HepG2 (cell line): ENCODE data around the gene SEC63. TPM values are rescaled to one million over a fixed set of nuclear protein-coding genes. Genes with fewer than 3 reads are reported as not detected.

ENCODE experiments used
- ATAC-seq: fragments of 200-7000 bp; cut with Tn5 transposase; 3 replicates; pipeline ENCODE4 v1.9.1; 2020; ENCODE audit warnings: mild to moderate bottlenecking, moderate library complexity
- BruUV-seq: library from RNA; stranded (reverse); fragments of 400-500 nt; replicated peaks from 2 replicates; lab custom pipeline; 2021; lab: Mats Ljungman, UMichigan
- CTCF ChIA-PET: fragments of 300-600 bp; formaldehyde crosslinking; extraction: SDS; loops from one replicate; lab custom pipeline; 2021; ENCODE audit warnings: low total read pairs, inconsistent platforms, low intra/inter-chr PET ratio; lab: Yijun Ruan, JAX
- POLR2A ChIA-PET: fragments of 350-600 bp; sonication (Branson Sonifier 250); formaldehyde crosslinking; loops from one replicate; lab custom pipeline; 2020; ENCODE audit warnings: antibody characterized with exemption, inconsistent platforms; lab: Yijun Ruan, JAX
- DNase-seq: peaks from one replicate; pipeline ENCODE4 v3.0.0-alpha.2; 2015; ENCODE audit warnings: low spot score
- FAIRE-seq: peaks from 3 replicates; lab custom pipeline; 2011; peaks lifted over from hg19 to GRCh38; lab: Jason Lieb, UNC
- H2AFZ ChIP-seq: one replicate; pipeline ENCODE4 v1.6.1; 2011; ENCODE audit warnings: low read length, inconsistent platforms
- H3K27ac ChIP-seq: fragments of 300-600 bp; 3 replicates; pipeline ENCODE4 v1.8.0; 2011; ENCODE audit warnings: mixed run types, mild to moderate bottlenecking, mixed read lengths, low read length, inconsistent platforms; ENCODE audit not compliant: insufficient read depth; ENCODE audit errors: extremely low read length
- H3K27me3 ChIP-seq, 2 experiments: fragments of 200-600 bp in 1 of 2; 2 replicates in 1 of 2; 3 replicates in 1 of 2; pipeline versions ENCODE4 v1.6.0 to v1.8.0; 2011; ENCODE audit warnings: low read length in 2 of 2, mild to moderate bottlenecking in 2 of 2, moderate library complexity in 2 of 2, inconsistent platforms in 1 of 2; ENCODE audit not compliant: insufficient read depth in 2 of 2, control insufficient read depth in 1 of 2
- H3K36me3 ChIP-seq, 2 experiments: fragments of 200-600 bp in 1 of 2; replicated peaks in 1 of 2; 2 replicates in 1 of 2; 3 replicates in 1 of 2; pipeline versions ENCODE4 v1.5.1 to v1.8.0; 2011; ENCODE audit warnings: low read length in 2 of 2, inconsistent platforms in 1 of 2; ENCODE audit not compliant: insufficient read depth in 2 of 2, control insufficient read depth in 1 of 2
- H3K4me1 ChIP-seq: 2 replicates; pipeline ENCODE4 v1.5.1; 2012; ENCODE audit warnings: low read length, inconsistent platforms; ENCODE audit not compliant: insufficient read depth
- H3K4me2 ChIP-seq: 2 replicates; pipeline ENCODE4 v1.6.0; 2011; ENCODE audit warnings: low read depth, low read length, inconsistent platforms
- H3K4me3 ChIP-seq, 3 experiments: fragments of 200-600 bp in 1 of 3; sonication (generic), shearing (Covaris generic) in 1 of 3; replicated peaks in 1 of 3; 2 replicates each; pipeline ENCODE4 v1.5.1; 2011 to 2016; ENCODE audit warnings: low read length in 3 of 3, inconsistent platforms in 2 of 3, low read depth in 2 of 3, mild to moderate bottlenecking in 2 of 3, control low read depth in 1 of 3, mixed read lengths in 1 of 3; ENCODE audit not compliant: insufficient read depth in 1 of 3
- H3K79me2 ChIP-seq: one replicate; pipeline ENCODE4 v1.6.1; 2011; ENCODE audit warnings: low read length, inconsistent platforms; ENCODE audit not compliant: insufficient read depth
- H3K9ac ChIP-seq: 2 replicates; pipeline ENCODE4 v1.6.0; 2011; ENCODE audit warnings: mild to moderate bottlenecking, low read depth, low read length, inconsistent platforms; ENCODE audit not compliant: insufficient read depth
- H3K9me3 ChIP-seq: 2 replicates; pipeline ENCODE4 v1.5.1; 2012; ENCODE audit warnings: mild to moderate bottlenecking, low read length
- H4K20me1 ChIP-seq: 2 replicates; pipeline ENCODE4 v1.6.0; 2011; ENCODE audit warnings: inconsistent platforms, mild to moderate bottlenecking, low read length, moderate library complexity; ENCODE audit not compliant: insufficient read depth
- JARID2 ChIP-seq: sonication (generic); formaldehyde crosslinking; IDR thresholded peaks from 2 replicates; pipeline ENCODE4 v1.8.1; 2023; ENCODE audit warnings: missing genetic modification reagents, inconsistent platforms; ENCODE audit not compliant: insufficient replicate concordance
- MEF2D ChIP-seq: sonication (generic); formaldehyde crosslinking; IDR thresholded peaks from 2 replicates; pipeline ENCODE4 v1.5.1; 2020; ENCODE audit warnings: mild to moderate bottlenecking, missing genetic modification reagents
- NFE2L2 ChIP-seq: fragments of 150-350 bp; IDR thresholded peaks from 2 replicates; pipeline ENCODE4 v1.6.1; 2014; ENCODE audit warnings: low read length
- PPARG ChIP-seq: conservative IDR thresholded peaks from 2 replicates; pipeline ENCODE4 v1.6.1; 2016; ENCODE audit warnings: missing biosample characterization, missing genetic modification reagents
- SALL2 ChIP-seq: sonication (generic); formaldehyde crosslinking; IDR thresholded peaks from 2 replicates; pipeline ENCODE4 v1.8.1; 2023; ENCODE audit warnings: mild to moderate bottlenecking, missing genetic modification reagents, inconsistent platforms
- SMAD1 ChIP-seq: sonication (generic); formaldehyde crosslinking; IDR thresholded peaks from 2 replicates; pipeline ENCODE4 v1.4.0; 2020; ENCODE audit warnings: missing genetic modification reagents, low read depth, mild to moderate bottlenecking, borderline replicate concordance
- SMC3 ChIP-seq: IDR thresholded peaks from 2 replicates; pipeline ENCODE4 v1.6.1; 2011; ENCODE audit warnings: low read length, improper control_type of control experiment
- TBP ChIP-seq: sonication (generic); formaldehyde crosslinking; IDR thresholded peaks from 2 replicates; pipeline ENCODE4 v1.5.0; 2020; ENCODE audit warnings: missing genetic modification reagents
- ZFP82 ChIP-seq: sonication (generic); formaldehyde crosslinking; IDR thresholded peaks from 2 replicates; pipeline ENCODE4 v1.5.1; 2020; ENCODE audit warnings: mild to moderate bottlenecking, missing genetic modification reagents, borderline replicate concordance
- ZNF282 ChIP-seq: fragments of 450-650 bp; IDR thresholded peaks from 2 replicates; pipeline ENCODE4 v1.6.1; 2018; ENCODE audit not compliant: partially characterized antibody
- ZNF644 ChIP-seq: IDR thresholded peaks from 2 replicates; pipeline ENCODE4 v1.6.1; 2016; ENCODE audit warnings: low read depth
- ZNF672 ChIP-seq: sonication (generic); formaldehyde crosslinking; IDR thresholded peaks from 2 replicates; pipeline ENCODE4 v1.8.1; 2022; ENCODE audit warnings: missing genetic modification reagents
- ZNF776 ChIP-seq: sonication (generic); formaldehyde crosslinking; IDR thresholded peaks from 2 replicates; pipeline ENCODE4 v1.4.0; 2020; ENCODE audit warnings: mild to moderate bottlenecking, missing genetic modification reagents
- ZSCAN21 ChIP-seq: sonication (generic); formaldehyde crosslinking; IDR thresholded peaks from 2 replicates; pipeline ENCODE4 v1.8.0; 2022; ENCODE audit warnings: mild to moderate bottlenecking, missing genetic modification reagents, moderate library complexity, borderline replicate concordance
- WGBS: methylation state at CpG from one replicate; pipeline ENCODE4 v1.1.6; 2017; ENCODE audit warnings: low lambda C conversion rate; 5-methylcytosine and 5-hydroxymethylcytosine counted together
- in situ Hi-C: cut with HindIII; loops from 2 replicates; pipeline ENCODE4 v1.10.0; 2017; ENCODE audit warnings: low pct_unique_long_range_greater_than_20kb; ENCODE audit not compliant: extremely low pct_ligation_motif_present
- intact Hi-C: fragments of 100-400 bp; cut with micrococcal nuclease; formaldehyde crosslinking; loops from one replicate; pipeline ENCODE4 v1.10.0; 2022; ENCODE audit not compliant: unreplicated experiment
- polyA plus RNA-seq, 8 experiments: library from polyadenylated mRNA; depleted of rRNA in 3 of 8; stranded (reverse) in 7 of 8; unstranded in 1 of 8; fragments of >200 nt; fragmentation: Illumina TruSeq in 4 of 8; extraction: Trizol in 4 of 8; gene quantifications; 2 replicates each; pipeline versions ENCODE4 v1.2.1 to v1.2.3, GENCODE V29; 2011 to 2016; ENCODE audit warnings: low read depth in 4 of 8, missing spikeins in 1 of 8, mixed read lengths in 1 of 8; ENCODE audit not compliant: insufficient read depth in 1 of 8
- total RNA-seq, 5 experiments: library from RNA; depleted of rRNA; stranded (reverse); fragments of >200 nt; fragmentation: Illumina TruSeq; extraction: Trizol; gene quantifications; 2 replicates each; pipeline ENCODE4 v1.2.3, GENCODE V29; 2016; ENCODE audit warnings: low read depth in 1 of 5
- TF ChIP-seq, protein P1 (sequence below): sonication (generic); formaldehyde crosslinking; IDR thresholded peaks from 2 replicates; pipeline ENCODE4 v1.8.0; 2022; ENCODE audit warnings: mild to moderate bottlenecking, missing genetic modification reagents, borderline replicate concordance
- TF ChIP-seq, protein P2 (sequence below): sonication (generic); formaldehyde crosslinking; IDR thresholded peaks from 2 replicates; pipeline ENCODE4 v1.9.0; 2021; ENCODE audit warnings: missing genetic modification reagents, mild to moderate bottlenecking, borderline replicate concordance
- TF ChIP-seq, protein P3 (sequence below): sonication (generic); formaldehyde crosslinking; IDR thresholded peaks from 2 replicates; pipeline ENCODE4 v1.4.0; 2020; ENCODE audit warnings: missing genetic modification reagents, borderline replicate concordance

The SEC63 gene
- total and polyA plus RNA-seq, 2 of the 13 experiments (the other 11 are each of a cell fraction or from before 2014, with no cell fraction given): 20.2 to 45.9 TPM

DNA sequence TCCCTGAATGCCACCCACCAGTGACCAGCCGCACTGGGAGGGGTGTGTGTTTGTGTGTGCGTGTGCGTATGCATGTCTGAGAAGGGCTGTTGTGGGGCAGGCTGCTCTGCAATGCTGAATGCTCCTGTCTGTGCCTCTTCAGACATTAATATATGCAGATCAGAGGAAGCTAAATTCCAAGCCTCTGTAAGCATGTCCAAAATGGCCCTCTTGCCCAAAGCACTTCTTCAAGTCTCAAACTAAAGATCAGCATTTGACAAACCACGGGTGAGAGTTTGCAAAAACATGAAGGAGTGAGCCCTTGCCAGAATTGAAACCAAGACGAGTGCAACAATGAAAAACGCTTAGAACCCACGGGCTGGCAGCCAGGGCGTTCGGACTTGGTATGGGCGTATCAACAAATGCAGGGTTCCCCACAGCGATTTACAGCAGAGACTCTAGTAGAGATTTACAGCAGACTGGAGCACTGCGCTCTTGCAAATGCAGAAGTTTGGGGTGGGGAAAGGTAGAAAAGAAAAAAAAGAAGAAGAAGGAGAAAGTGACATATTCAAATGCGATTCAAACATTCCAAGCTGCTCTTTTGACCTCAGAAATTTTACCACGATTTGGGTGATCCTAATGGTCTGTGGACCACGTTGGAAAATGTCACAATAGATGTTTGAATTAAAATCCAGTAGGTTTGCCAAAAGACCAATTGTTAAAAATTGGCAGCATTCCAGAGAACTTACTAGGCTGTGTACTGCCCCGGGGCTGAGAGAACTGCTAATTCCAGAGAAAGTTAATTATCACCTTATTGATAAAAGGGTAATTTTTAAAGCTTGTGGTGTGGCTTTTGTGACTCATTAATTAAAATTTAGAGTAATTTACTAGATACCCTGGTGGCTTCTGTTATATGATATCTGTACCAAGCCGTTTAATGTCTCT, 137.4 kb downstream of the SEC63 start (continued):
- TF ChIP-seq ZNF672 (CRISPR knock-in tag) (no peak), JARID2 (CRISPR knock-in tag) (no peak), NFE2L2 (no peak), ZNF776 (CRISPR knock-in tag) (no peak), ZFP82 (CRISPR knock-in tag) (no peak), TBP (CRISPR knock-in tag) (no peak)
- TF ChIP-seq, protein P1, sequence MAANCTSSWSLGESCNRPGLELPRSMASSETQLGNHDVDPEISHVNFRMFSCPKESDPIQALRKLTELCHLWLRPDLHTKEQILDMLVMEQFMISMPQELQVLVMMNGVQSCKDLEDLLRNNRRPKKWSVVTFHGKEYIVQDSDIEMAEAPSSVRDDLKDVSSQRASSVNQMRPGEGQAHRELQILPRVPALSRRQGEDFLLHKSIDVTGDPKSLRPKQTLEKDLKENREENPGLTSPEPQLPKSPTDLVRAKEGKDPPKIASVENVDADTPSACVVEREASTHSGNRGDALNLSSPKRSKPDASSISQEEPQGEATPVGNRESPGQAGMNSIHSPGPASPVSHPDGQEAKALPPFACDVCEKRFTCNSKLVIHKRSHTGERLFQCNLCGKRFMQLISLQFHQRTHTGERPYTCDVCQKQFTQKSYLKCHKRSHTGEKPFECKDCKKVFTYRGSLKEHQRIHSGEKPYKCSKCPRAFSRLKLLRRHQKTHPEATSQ (CRISPR knock-in tag): no peak

DNA sequence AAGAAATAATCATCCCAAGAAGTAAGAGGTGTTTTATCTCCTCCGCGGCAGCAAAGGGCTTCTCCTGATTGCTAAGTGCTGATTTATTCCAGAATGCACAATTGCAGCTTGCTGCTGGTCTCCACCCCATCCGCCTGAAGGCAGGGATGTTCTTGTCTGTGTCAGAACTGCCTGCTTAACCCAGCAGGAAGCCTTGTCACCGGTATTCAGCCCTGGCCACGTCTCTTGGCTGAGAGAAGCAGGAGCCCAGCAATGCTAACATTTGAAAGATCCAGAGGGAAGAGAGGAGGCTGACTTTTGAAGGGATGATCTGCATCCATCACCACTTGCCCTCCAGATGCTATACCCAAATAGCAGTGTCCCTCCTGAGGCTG, 138.1 kb downstream of the SEC63 start:
- H3K79me2 ChIP-seq: no peaks in the 10 kb centered on the region
- H3K4me1 ChIP-seq: peaks cover 76% of the 10 kb centered on the region
- H4K20me1 ChIP-seq: no peaks in the 10 kb centered on the region
- no TSS peak for BruUV-seq
- no peak overlapping the region for H3K9ac ChIP-seq
- H2AFZ ChIP-seq: no peak overlapping the region
- no peak for DNase-seq
- TF ChIP-seq ZNF644 (CRISPR knock-in tag) (no peak), ZNF282 (no peak), ZSCAN21 (no peak), SMAD1 (CRISPR knock-in tag) (no peak), SALL2 (no peak), PPARG (CRISPR knock-in tag) (no peak), MEF2D (CRISPR knock-in tag) (no peak), SMC3 (no peak)
- TF ChIP-seq, protein P2, sequence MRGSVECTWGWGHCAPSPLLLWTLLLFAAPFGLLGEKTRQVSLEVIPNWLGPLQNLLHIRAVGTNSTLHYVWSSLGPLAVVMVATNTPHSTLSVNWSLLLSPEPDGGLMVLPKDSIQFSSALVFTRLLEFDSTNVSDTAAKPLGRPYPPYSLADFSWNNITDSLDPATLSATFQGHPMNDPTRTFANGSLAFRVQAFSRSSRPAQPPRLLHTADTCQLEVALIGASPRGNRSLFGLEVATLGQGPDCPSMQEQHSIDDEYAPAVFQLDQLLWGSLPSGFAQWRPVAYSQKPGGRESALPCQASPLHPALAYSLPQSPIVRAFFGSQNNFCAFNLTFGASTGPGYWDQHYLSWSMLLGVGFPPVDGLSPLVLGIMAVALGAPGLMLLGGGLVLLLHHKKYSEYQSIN (CRISPR knock-in tag): no peak
- TF ChIP-seq, protein P3, sequence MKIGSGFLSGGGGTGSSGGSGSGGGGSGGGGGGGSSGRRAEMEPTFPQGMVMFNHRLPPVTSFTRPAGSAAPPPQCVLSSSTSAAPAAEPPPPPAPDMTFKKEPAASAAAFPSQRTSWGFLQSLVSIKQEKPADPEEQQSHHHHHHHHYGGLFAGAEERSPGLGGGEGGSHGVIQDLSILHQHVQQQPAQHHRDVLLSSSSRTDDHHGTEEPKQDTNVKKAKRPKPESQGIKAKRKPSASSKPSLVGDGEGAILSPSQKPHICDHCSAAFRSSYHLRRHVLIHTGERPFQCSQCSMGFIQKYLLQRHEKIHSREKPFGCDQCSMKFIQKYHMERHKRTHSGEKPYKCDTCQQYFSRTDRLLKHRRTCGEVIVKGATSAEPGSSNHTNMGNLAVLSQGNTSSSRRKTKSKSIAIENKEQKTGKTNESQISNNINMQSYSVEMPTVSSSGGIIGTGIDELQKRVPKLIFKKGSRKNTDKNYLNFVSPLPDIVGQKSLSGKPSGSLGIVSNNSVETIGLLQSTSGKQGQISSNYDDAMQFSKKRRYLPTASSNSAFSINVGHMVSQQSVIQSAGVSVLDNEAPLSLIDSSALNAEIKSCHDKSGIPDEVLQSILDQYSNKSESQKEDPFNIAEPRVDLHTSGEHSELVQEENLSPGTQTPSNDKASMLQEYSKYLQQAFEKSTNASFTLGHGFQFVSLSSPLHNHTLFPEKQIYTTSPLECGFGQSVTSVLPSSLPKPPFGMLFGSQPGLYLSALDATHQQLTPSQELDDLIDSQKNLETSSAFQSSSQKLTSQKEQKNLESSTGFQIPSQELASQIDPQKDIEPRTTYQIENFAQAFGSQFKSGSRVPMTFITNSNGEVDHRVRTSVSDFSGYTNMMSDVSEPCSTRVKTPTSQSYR (CRISPR knock-in tag): no peak
- TF ChIP-seq, all 625 proteins: peak for 0
- in situ Hi-C loops (no loop called here), intact Hi-C loops (no loop called here)
- WGBS: 46% methylated on average over 5 of the region's 5 CpGs
- Histone ChIP-seq H3K4me3 (no peak overlapping the region), H3K27me3 (peaks cover 3 to 55% of the 10 kb centered on the region in 2 experiments), H3K36me3 (no peaks in the 10 kb centered on the region), H3K4me2 (no peak overlapping the region), H3K27ac (no peak overlapping the region), H3K9me3 (no peaks in the 10 kb centered on the region)
- ChIA-PET POLR2A (no interaction called here), CTCF (no interaction called here)
- ATAC-seq (no peak; the same call in 2 of the 3 replicates), FAIRE-seq (no peak)
